Heart left ventricle (tissue), 13 donors: ENCODE data around the gene FKBP8.

Experiments
- POLR2A ChIP-seq, 2 donors: fragments of 450-650 bp; IDR thresholded peaks; one replicate each; pipeline ENCODE4 v1.6.1; 2017; ENCODE audit warnings: antibody characterized with exemption in 2 of 2, mild to moderate bottlenecking in 2 of 2, moderate library complexity in 2 of 2
- TF ChIP-seq, protein P1 (sequence below), 12 donors: fragments of 200-600 bp; sonication (generic) in 4 of 12; IDR thresholded peaks; one replicate each; pipeline versions ENCODE4 v1.5.0 to v1.8.0; 2018 to 2022; ENCODE audit warnings: antibody characterized with exemption in 12 of 12, mild to moderate bottlenecking in 5 of 12
- donor health status: ischemic (EF 13 %, LVEDD 7.1; RV severe dilation, severe dysfunction).
- donor health status: DM: no; HTN: yes; CAD: no.
- donor health status: DM: no; HTN: no; CAD: no.
- donor health status: ischemic (EF 25% LVEDD 6.9; RV normal size, moderate dysfunction).
- donor health status: ischemic (EF 25% LVEDD 5.7; RV mildly dilated, moderate dysfunction).
- donor health status: ischemic (EF 35%, LVEDD 5.7; RV mildly dilated, moderate dysfunction).
- donor health status: nonischemic (EF 11% LVEDD 7.7; RV severe dilation, severe dysfunction).
- donor health status: DM: yes; HTN: yes; CAD: no.
- donor health status: PGD.
- donor health status: ischemic (EF 29% LVEDD 5.4; RV normal size, mild dysfunction).
- donor health status: nonischemic (EF 23%, LVEDD 6.1; RV moderate dilation, normal function).

DNA sequence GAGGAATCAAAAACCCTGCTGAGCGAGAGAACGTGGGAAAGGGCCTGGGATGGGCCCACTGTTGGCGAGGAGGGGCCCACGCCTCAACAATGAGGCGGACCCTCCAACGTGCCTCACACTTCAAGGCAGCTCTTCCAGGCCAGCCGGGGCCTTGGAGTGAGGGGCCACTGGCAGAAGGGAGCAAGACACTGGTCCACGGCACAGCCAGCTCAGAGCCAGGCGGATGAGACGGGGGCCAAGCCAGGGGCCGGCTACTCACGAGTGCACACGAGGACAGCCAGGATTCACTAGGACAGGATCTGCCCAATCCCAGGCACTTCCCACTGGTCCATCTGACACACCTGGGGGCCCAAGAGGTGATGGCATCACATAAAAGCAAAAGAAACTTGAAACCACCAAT lies 42.0 kb downstream of the FKBP8 start:
- TF ChIP-seq, protein P1, sequence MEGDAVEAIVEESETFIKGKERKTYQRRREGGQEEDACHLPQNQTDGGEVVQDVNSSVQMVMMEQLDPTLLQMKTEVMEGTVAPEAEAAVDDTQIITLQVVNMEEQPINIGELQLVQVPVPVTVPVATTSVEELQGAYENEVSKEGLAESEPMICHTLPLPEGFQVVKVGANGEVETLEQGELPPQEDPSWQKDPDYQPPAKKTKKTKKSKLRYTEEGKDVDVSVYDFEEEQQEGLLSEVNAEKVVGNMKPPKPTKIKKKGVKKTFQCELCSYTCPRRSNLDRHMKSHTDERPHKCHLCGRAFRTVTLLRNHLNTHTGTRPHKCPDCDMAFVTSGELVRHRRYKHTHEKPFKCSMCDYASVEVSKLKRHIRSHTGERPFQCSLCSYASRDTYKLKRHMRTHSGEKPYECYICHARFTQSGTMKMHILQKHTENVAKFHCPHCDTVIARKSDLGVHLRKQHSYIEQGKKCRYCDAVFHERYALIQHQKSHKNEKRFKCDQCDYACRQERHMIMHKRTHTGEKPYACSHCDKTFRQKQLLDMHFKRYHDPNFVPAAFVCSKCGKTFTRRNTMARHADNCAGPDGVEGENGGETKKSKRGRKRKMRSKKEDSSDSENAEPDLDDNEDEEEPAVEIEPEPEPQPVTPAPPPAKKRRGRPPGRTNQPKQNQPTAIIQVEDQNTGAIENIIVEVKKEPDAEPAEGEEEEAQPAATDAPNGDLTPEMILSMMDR (IDR thresholded peaks at IDR 0.05): no peak
- no peak for TF ChIP-seq POLR2A (IDR thresholded peaks at IDR 0.05)
